GM06990 (cell line): ENCODE results near the gene KIRREL2.
A peak's percentile ranks its signal among the peaks of the same experiment; 100 is the strongest.
"Not testable (repeated sequence)": the region's sequence is repeated elsewhere in the genome, so short reads cannot be mapped to it uniquely, and the experiment has no call there.

Experiments used
- DNase-seq: peaks from one replicate; pipeline ENCODE4 v3.0.0-alpha.2; 2011; ENCODE audit not compliant: insufficient read length; ENCODE audit errors: extremely low read depth
- H3K27me3 ChIP-seq: replicated peaks from 2 replicates; pipeline ENCODE4 v1.6.0; 2011; ENCODE audit warnings: low read length; ENCODE audit not compliant: control insufficient read depth, insufficient read depth
- H3K36me3 ChIP-seq: 2 replicates; pipeline ENCODE4 v1.5.1; 2011; ENCODE audit warnings: low read length; ENCODE audit not compliant: control insufficient read depth, insufficient read depth
- H3K4me3 ChIP-seq: replicated peaks from 2 replicates; pipeline ENCODE4 v1.5.1; 2011; ENCODE audit warnings: low read depth, mild to moderate bottlenecking, control low read depth, low read length
- TF ChIP-seq, protein P1 (sequence below): IDR thresholded peaks from 2 replicates; pipeline ENCODE4 v1.5.1; 2011; ENCODE audit warnings: low read length, control low read depth, mild to moderate bottlenecking, inconsistent platforms; ENCODE audit not compliant: insufficient read depth, poor library complexity, severe bottlenecking

Gene KIRREL2

DNA sequence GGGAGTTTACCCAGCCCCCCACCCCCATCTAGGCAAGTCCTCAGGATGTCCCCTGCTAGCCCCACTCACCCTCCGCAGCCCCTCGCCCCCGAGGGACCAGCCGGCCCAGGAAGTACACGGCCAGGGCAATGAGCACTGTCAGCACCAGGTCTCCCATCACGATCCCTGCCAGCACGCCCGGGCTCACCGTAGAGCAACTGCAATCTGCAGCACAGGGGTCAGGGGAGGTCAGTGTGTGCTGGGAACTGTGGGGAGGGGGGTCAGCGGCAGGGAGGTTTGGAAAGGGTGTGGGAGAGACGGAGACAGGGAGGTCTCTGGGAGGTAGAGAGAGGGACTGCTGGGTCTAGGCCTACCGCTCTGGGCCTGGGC lies 50.6 kb downstream of the KIRREL2 start:
- TF ChIP-seq, protein P1, sequence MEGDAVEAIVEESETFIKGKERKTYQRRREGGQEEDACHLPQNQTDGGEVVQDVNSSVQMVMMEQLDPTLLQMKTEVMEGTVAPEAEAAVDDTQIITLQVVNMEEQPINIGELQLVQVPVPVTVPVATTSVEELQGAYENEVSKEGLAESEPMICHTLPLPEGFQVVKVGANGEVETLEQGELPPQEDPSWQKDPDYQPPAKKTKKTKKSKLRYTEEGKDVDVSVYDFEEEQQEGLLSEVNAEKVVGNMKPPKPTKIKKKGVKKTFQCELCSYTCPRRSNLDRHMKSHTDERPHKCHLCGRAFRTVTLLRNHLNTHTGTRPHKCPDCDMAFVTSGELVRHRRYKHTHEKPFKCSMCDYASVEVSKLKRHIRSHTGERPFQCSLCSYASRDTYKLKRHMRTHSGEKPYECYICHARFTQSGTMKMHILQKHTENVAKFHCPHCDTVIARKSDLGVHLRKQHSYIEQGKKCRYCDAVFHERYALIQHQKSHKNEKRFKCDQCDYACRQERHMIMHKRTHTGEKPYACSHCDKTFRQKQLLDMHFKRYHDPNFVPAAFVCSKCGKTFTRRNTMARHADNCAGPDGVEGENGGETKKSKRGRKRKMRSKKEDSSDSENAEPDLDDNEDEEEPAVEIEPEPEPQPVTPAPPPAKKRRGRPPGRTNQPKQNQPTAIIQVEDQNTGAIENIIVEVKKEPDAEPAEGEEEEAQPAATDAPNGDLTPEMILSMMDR: no peak
- H3K36me3 ChIP-seq: no peaks in the 10 kb centered on the region
- H3K4me3 ChIP-seq: no peak overlapping the region
- DNase-seq: no peak
- H3K27me3 ChIP-seq: no peaks in the 10 kb centered on the region

DNA sequence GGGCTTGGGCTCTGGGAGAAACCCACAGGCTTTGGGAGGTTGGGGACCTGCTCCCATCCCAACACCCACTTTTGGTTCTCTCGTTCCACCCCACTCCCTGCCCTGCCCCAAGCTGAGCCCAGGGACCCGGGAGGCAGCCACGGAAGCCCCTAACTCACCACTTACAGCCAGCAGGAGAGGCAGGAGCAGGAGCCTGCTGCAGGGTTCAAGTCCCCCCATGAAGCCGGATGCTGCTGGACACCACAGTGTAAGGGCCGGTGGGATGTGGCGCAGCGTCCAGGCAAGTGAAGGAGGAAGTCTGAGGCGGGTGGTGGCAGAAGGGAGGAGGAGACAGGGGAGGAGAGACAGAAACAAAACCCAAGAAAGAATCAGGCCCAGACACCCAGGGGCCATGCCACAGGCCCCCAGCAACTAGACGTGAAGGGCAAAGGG lies 51.3 kb downstream of the KIRREL2 start, which contains the start of gene TYROBP:
Gene TYROBP, minus strand, starts transcription at position 286 of the 432 bp plus-strand sequence. Its CDS starts 67 bp downstream, at position 219.
- Histone ChIP-seq H3K27me3 (no peaks in the 10 kb centered on the region), H3K36me3 (no peaks in the 10 kb centered on the region), H3K4me3 (no peak within 1 kb of the TSS)
- DNase-seq: no peak
- TF ChIP-seq, protein P1: no peak

DNA sequence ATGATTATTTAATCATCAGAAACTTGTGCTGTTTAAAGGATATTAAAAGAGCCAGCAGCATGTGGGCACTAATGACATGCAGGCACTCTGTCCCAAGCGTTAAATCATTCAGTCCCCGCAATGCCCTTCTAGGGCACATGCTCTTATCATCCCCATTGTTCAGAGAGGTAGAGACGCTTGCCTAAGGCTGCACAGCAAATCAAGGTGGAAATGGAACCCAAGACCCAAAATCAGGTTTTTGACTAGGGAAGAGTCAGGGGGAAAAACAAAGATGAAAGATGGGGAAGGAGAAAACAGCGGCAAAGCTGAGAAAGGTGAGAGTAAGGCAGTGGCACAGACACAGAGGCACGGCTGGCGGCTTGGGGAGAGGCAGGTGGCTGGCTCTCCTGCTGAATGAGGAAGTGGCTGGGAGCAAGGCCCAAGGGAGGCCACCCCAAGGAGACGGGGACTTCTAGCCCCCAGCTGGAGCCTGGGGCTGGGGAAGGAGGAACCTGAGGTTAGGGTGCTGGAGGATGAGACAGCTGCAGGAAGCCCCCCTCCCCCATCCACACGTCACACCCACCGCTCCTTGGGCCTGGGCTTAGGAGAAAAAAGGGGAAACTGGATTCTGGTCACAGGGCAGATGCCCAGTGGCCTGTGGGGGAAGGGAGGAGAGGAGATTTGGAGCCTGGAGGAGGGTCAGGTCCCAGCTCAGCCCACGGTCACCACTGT lies 52.4 kb downstream of the KIRREL2 start:
- TF ChIP-seq, protein P1: no peak
- no peaks in the 10 kb centered on the region for H3K27me3 ChIP-seq

DNA sequence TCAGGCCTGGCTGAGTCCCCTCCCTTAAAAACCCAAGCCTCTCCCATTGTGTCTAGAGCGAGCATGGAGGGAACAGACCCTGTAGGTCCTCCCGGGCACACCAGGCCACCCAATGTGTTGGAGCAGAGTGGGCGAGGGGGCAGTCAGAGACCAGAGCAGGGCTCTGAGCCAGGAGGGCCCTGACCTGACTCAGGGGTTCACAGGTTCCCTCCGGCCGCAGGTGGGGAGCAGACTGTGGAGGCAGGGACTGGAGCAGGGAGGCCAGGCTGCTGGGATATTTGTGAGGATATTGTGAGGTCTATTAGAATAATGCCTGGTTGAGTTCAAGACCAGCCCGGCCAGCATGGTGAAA lies 52.9 kb downstream of the KIRREL2 start:
- H3K27me3 ChIP-seq: no peaks in the 10 kb centered on the region
- no peaks in the 10 kb centered on the region for H3K36me3 ChIP-seq
- no peak overlapping the region for H3K4me3 ChIP-seq
- DNase-seq: no peak
- TF ChIP-seq, protein P1: no peak

More for the DNA sequence above, 52.4 kb downstream of the KIRREL2 start:
- DNase-seq: peak; percentile 79
- no peaks in the 10 kb centered on the region for H3K36me3 ChIP-seq
- no peak overlapping the region for H3K4me3 ChIP-seq

DNA sequence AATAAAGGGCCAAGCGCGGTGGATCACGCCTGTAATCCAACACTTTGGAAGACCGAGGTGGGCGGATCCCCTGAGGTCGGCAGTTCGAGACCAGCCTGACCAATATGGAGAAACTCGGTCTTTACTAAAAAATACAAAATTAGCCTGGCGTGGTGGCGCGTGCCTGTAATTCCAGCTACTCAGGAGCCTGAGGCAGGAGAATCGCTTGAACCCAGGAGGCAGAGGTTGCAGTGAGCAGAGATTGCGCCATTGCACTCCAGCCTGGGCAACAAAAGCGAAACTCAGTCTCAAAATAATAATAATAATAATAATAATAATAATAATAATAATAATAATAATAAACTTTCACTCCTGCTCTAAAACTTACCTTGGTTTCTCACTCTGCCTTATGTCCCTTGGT lies 53.6 kb downstream of the KIRREL2 start:
- not testable (repeated sequence) for DNase-seq, H3K27me3 ChIP-seq, H3K36me3 ChIP-seq, H3K4me3 ChIP-seq

DNA sequence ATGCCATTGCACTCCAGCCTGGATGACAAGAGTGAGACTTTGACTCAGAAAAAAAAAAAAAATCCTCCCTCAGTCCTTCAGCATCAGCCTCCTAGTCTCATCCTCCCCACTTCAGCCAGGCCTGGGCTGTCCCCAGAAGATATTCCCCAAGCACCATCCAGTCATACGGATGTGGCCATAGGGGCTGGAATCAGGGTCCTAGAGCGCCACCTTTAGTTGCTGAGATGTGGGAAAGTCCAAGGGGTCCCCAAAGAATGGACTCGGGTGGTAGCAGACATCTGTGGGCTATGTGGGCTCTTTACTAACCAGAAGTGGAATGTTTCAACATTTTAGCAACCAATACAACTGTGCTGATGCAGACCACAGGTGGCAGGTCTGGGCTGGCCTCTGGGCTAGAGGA lies 54.5 kb downstream of the KIRREL2 start:
- Histone ChIP-seq H3K36me3 (no peaks in the 10 kb centered on the region), H3K27me3 (no peaks in the 10 kb centered on the region), H3K4me3 (no peak overlapping the region)
- DNase-seq: no peak
- TF ChIP-seq, protein P1: no peak
